Right cardiac atrium (tissue), 5 donors: ENCODE measurements around the gene SRP68. TPM values are rescaled to one million over a fixed set of nuclear protein-coding genes. Genes with fewer than 3 reads are reported as not detected.

ENCODE experiments used
- microRNA-seq, 2 donors: library from miRNA; unstranded; fragments of <30 nt; microRNA quantifications; one replicate each; pipeline ENCODE4 v1.2.0, GENCODE V29; 2020 to 2021
- polyA plus RNA-seq: library from polyadenylated mRNA; stranded (reverse); fragments of 200-250 nt; gene quantifications from one replicate; pipeline ENCODE4 v1.2.3, GENCODE V29; 2013
- total RNA-seq, 4 donors: library from RNA; stranded (reverse); fragmentation: NEBNext Ultra II Directional; extraction: Animal tissue kit (Norgen Biotek cat#: 25700); gene quantifications; one replicate each; pipeline ENCODE4 v1.2.1, GENCODE V29; 2021
- donor health status: healthy with polysubstance abuse.
- donor health status: DM: no; HTN: yes; CAD: no.
- donor health status: DM: no; HTN: no; CAD: no.
- donor health status: DM: no; HTN: yes; CAD: no; lungs with severe emphysema.
- donor health status: DM: yes; HTN: yes; CAD: no.

SRP68 gene
- total and polyA plus RNA-seq, 5 donors: 34.6 to 63.5 (median 61.3) TPM

Small RNA genes within 50 kb of the gene (microRNA-seq; reads per million reads assigned to microRNA genes)
- 0 reads per million in 2 donors for gene MIR6868

Other genes with a start within 250 kb of the SRP68 start
- 10 to 100 TPM; 12.6 to 30.4 (median 27.4) TPM for gene UNC13D, start 228.1 kb downstream of the SRP68 start, total RNA-seq
- 18.8 TPM for gene UNC13D, start 228.1 kb downstream of the SRP68 start, polyA plus RNA-seq
- gene WBP2, start 217.2 kb downstream of the SRP68 start, total RNA-seq: 100 to 1,000 TPM; 112 to 128 (median 118) TPM
- 109 TPM for gene WBP2, start 217.2 kb downstream of the SRP68 start, polyA plus RNA-seq
- 10 to 100 TPM; 24.1 to 25.9 (median 25.3) TPM for gene TRIM47, start 193.9 kb downstream of the SRP68 start, total RNA-seq
- 19.2 TPM for gene TRIM47, start 193.9 kb downstream of the SRP68 start, polyA plus RNA-seq
- 10 to 100 TPM in 1 of 4 donors, 1 to 10 TPM in 3; 5.7 to 10.7 (median 7.7) TPM for gene TRIM65, start 175.6 kb downstream of the SRP68 start, total RNA-seq
- gene TRIM65, start 175.6 kb downstream of the SRP68 start, polyA plus RNA-seq: 7.9 TPM
- gene MRPL38, start 167.6 kb downstream of the SRP68 start, total RNA-seq: 10 to 100 TPM; 64.1 to 94.2 (median 83.8) TPM
- gene MRPL38, start 167.6 kb downstream of the SRP68 start, polyA plus RNA-seq: 57.9 TPM
- gene FBF1, start 131.5 kb downstream of the SRP68 start, total RNA-seq: 1 to 10 TPM; 4.8 to 5.5 (median 5.1) TPM
- gene FBF1, start 131.5 kb downstream of the SRP68 start, polyA plus RNA-seq: 5.0 TPM
- 10 to 100 TPM; 56.9 to 67.5 (median 62.3) TPM for gene ACOX1, start 93.4 kb downstream of the SRP68 start, total RNA-seq
- gene ACOX1, start 93.4 kb downstream of the SRP68 start, polyA plus RNA-seq: 18.7 TPM
- gene TEN1, start 93.3 kb downstream of the SRP68 start, total RNA-seq: 10 to 100 TPM in 2 of 4 donors, 1 to 10 TPM in 2; 8.5 to 12.1 (median 9.9) TPM
- 22.5 TPM for gene TEN1, start 93.3 kb downstream of the SRP68 start, polyA plus RNA-seq
- gene CDK3, start 71.7 kb downstream of the SRP68 start, total RNA-seq: 1 to 10 TPM; 2.4 to 2.6 (median 2.5) TPM
- 2.9 TPM for gene CDK3, start 71.7 kb downstream of the SRP68 start, polyA plus RNA-seq
- gene EVPL, start 45.2 kb downstream of the SRP68 start, total RNA-seq: under 1 TPM in 3 of 4 donors, not detected in 1; 0.06 to 0.09 (median 0.09) TPM
- gene EVPL, start 45.2 kb downstream of the SRP68 start, polyA plus RNA-seq: 0.02 TPM
- not detected for gene GALR2, start 2.3 kb upstream of the SRP68 start, total RNA-seq
- gene GALR2, start 2.3 kb upstream of the SRP68 start, polyA plus RNA-seq: not detected
- not detected for gene ZACN, start 6.7 kb upstream of the SRP68 start, total RNA-seq
- 1.5 TPM for gene ZACN, start 6.7 kb upstream of the SRP68 start, polyA plus RNA-seq
- gene EXOC7, start 31.3 kb upstream of the SRP68 start, total RNA-seq: 10 to 100 TPM; 74.5 to 93.5 (median 84.8) TPM
- 40.4 TPM for gene EXOC7, start 31.3 kb upstream of the SRP68 start, polyA plus RNA-seq
- not detected for gene FOXJ1, start 68.7 kb upstream of the SRP68 start, total RNA-seq
- not detected for gene FOXJ1, start 68.7 kb upstream of the SRP68 start, polyA plus RNA-seq
- 10 to 100 TPM; 10.2 to 18.8 (median 13.9) TPM for gene RNF157, start 168.0 kb upstream of the SRP68 start, total RNA-seq
- gene RNF157, start 168.0 kb upstream of the SRP68 start, polyA plus RNA-seq: 12.1 TPM
- gene UBALD2, start 192.8 kb upstream of the SRP68 start, total RNA-seq: 10 to 100 TPM; 19.8 to 28.9 (median 24.5) TPM
- 19.5 TPM for gene UBALD2, start 192.8 kb upstream of the SRP68 start, polyA plus RNA-seq
- gene QRICH2, start 235.8 kb upstream of the SRP68 start, total RNA-seq: 1 to 10 TPM; 1.9 to 2.5 (median 2.2) TPM
- gene QRICH2, start 235.8 kb upstream of the SRP68 start, polyA plus RNA-seq: 2.1 TPM